ENCODE results near the gene ERBB4. TPM values are rescaled to one million over a fixed set of nuclear protein-coding genes. Genes with fewer than 3 reads are reported as not detected.

ERBB4 gene
- total RNA-seq, 1 donor from 2014 or later, result 1.8 TPM

DNA sequence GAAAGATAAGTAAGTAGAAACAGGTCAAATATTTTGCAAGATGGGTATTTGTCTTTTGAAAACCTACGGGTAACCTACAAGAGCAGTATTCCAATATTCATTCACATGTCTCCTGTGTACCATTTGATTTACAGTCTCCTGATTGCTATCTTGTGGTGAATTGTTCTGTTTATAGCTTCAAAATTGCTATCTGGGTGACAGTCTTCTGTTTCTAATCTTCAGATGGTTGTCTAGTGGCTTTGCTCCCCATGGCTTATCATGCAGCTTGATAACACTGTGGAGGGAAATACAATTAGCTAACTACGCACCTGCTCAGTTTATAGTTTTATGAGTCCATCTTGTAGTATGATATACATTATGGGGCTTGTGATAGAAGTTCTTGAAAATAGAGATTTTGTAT lies 1165.4 kb downstream of the ERBB4 start:
- DNase-seq, result no peak
- Mint-ChIP-seq H3K36me3 (ENCODE audit: unreplicated experiment) (no peaks in the 10 kb centered on the region), H3K4me1 (ENCODE audit: low read depth, unreplicated experiment) (peaks cover 3% of the 10 kb centered on the region), H3K4me3 (ENCODE audit: unreplicated experiment) (no peak overlapping the region), H3K27me3 (ENCODE audit: unreplicated experiment) (no peaks in the 10 kb centered on the region), H3K9me3 (ENCODE audit: unreplicated experiment) (no peaks in the 10 kb centered on the region), H3K27ac (ENCODE audit: unreplicated experiment) (no peak overlapping the region)
- TF ChIP-seq, protein P1, sequence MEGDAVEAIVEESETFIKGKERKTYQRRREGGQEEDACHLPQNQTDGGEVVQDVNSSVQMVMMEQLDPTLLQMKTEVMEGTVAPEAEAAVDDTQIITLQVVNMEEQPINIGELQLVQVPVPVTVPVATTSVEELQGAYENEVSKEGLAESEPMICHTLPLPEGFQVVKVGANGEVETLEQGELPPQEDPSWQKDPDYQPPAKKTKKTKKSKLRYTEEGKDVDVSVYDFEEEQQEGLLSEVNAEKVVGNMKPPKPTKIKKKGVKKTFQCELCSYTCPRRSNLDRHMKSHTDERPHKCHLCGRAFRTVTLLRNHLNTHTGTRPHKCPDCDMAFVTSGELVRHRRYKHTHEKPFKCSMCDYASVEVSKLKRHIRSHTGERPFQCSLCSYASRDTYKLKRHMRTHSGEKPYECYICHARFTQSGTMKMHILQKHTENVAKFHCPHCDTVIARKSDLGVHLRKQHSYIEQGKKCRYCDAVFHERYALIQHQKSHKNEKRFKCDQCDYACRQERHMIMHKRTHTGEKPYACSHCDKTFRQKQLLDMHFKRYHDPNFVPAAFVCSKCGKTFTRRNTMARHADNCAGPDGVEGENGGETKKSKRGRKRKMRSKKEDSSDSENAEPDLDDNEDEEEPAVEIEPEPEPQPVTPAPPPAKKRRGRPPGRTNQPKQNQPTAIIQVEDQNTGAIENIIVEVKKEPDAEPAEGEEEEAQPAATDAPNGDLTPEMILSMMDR (IDR thresholded peaks at IDR 0.05; ENCODE audit: partially characterized antibody, unreplicated experiment), result no peak

DNA sequence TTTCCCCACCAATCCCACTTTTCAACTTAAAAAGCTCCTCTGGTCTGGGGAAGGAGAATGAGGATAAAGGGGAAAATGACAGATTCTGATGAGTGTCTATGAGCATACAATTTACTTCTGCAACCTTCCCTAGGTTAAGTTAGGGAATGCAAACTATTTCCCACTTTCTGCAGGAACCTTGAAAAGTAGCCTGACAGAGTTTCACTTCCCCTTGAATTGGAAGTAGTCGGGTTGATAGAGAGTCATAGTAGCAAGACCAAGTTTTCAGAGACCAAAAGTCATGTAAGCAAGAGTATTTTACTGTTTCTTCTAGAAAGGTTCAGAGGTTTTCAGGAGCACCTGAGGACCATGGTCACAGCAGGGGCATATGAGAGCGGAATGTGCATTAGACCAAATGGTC lies 1167.1 kb downstream of the ERBB4 start:
- Mint-ChIP-seq H3K27me3 (ENCODE audit: unreplicated experiment) (no peaks in the 10 kb centered on the region), H3K9me3 (ENCODE audit: unreplicated experiment) (no peaks in the 10 kb centered on the region), H3K36me3 (ENCODE audit: unreplicated experiment) (no peaks in the 10 kb centered on the region), H3K4me3 (ENCODE audit: unreplicated experiment) (no peak overlapping the region), H3K4me1 (ENCODE audit: low read depth, unreplicated experiment) (peaks cover 3% of the 10 kb centered on the region), H3K27ac (ENCODE audit: unreplicated experiment) (no peak overlapping the region)
- no peak for DNase-seq
- TF ChIP-seq, protein P1 (IDR thresholded peaks at IDR 0.05; ENCODE audit: partially characterized antibody, unreplicated experiment), result no peak

DNA sequence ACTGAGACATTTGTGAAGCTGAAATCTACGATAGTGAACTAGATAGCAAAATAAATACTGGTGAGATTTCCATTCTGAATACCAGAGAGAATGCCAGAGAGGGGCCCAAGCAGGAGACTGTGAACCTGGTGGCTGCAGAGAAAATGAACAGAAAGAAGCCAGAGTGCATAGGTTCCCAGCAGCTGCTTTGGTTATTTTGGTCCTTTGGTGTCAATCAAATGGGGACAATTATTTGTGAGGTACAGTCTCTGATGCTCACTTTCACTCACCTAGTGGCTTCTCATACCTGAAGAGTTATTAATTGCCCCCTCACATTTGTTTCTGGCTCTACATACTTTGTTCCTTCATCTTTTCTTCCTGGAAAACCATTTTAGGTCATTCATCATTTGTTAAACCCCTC lies 1170.1 kb downstream of the ERBB4 start:
- Mint-ChIP-seq H3K9me3 (ENCODE audit: unreplicated experiment) (no peaks in the 10 kb centered on the region), H3K4me1 (ENCODE audit: low read depth, unreplicated experiment) (no peaks in the 10 kb centered on the region), H3K36me3 (ENCODE audit: unreplicated experiment) (no peaks in the 10 kb centered on the region), H3K27me3 (ENCODE audit: unreplicated experiment) (peaks cover 2% of the 10 kb centered on the region), H3K27ac (ENCODE audit: unreplicated experiment) (no peak overlapping the region), H3K4me3 (ENCODE audit: unreplicated experiment) (no peak overlapping the region)
- TF ChIP-seq, protein P1 (IDR thresholded peaks at IDR 0.05; ENCODE audit: partially characterized antibody, unreplicated experiment), result no peak
- no peak for DNase-seq

DNA sequence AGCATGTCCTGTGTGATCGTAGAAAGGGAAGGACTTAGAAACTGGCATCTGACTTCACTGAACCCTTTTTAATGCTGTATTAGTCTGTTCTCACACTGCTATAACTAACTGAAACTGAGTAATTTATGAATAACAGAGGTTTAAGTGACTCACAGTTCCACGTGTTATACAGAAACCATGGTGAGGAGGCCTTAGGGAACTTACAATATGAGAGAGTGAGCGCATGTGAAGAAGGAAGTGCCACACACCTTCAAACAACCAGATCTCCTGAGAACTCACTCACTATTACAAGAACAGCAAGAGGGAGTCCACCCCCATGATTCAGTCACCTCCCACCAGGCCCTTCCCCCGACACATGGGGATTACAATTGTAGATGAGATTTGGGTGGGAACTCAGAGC lies 1170.9 kb downstream of the ERBB4 start:
- Mint-ChIP-seq H3K9me3 (ENCODE audit: unreplicated experiment) (no peaks in the 10 kb centered on the region), H3K36me3 (ENCODE audit: unreplicated experiment) (no peaks in the 10 kb centered on the region), H3K4me1 (ENCODE audit: low read depth, unreplicated experiment) (no peaks in the 10 kb centered on the region), H3K27ac (ENCODE audit: unreplicated experiment) (no peak overlapping the region), H3K27me3 (ENCODE audit: unreplicated experiment) (peaks cover 2% of the 10 kb centered on the region), H3K4me3 (ENCODE audit: unreplicated experiment) (no peak overlapping the region)
- TF ChIP-seq, protein P1 (IDR thresholded peaks at IDR 0.05; ENCODE audit: partially characterized antibody, unreplicated experiment), result no peak
- DNase-seq, result no peak

DNA sequence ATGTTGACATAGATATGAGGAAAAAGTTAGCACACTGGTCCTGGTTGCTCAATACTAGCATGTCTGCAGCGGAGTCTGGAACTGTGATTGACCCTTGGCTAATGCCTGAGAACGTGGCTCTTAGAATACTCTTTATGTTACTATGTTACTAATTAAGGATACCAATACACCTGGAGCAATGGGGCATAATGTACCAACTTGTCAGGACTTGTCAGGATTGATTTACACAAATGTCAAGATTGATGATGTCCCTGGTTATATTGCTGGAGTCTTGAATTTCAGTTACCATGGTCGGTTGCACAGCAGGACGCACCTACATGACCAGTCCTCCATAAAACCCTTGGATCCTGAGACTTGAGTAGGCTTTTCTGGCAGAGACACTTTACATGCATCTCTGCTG lies 1171.3 kb downstream of the ERBB4 start:
- Mint-ChIP-seq H3K4me3 (ENCODE audit: unreplicated experiment) (no peak overlapping the region), H3K36me3 (ENCODE audit: unreplicated experiment) (no peaks in the 10 kb centered on the region), H3K27ac (ENCODE audit: unreplicated experiment) (no peak overlapping the region), H3K4me1 (ENCODE audit: low read depth, unreplicated experiment) (no peaks in the 10 kb centered on the region), H3K27me3 (ENCODE audit: unreplicated experiment) (peaks cover 2% of the 10 kb centered on the region), H3K9me3 (ENCODE audit: unreplicated experiment) (no peaks in the 10 kb centered on the region)
- no peak for DNase-seq
- TF ChIP-seq, protein P1 (IDR thresholded peaks at IDR 0.05; ENCODE audit: partially characterized antibody, unreplicated experiment), result no peak
